Muscle of leg (tissue), 11 donors: ENCODE results near the gene PSMC6. TPM values are rescaled to one million over a fixed set of nuclear protein-coding genes. Genes with fewer than 3 reads are reported as not detected.
"Not testable (repeated sequence)": the region's sequence is repeated elsewhere in the genome, so short reads cannot be mapped to it uniquely, and the experiment has no call there.

Source experiments
- DNase-seq: peaks from one replicate; pipeline ENCODE4 v3.0.0; 2013
- H3K27ac ChIP-seq: one replicate; pipeline ENCODE4 v1.5.1; 2013; ENCODE audit warnings: mild to moderate bottlenecking, low read length, control low read depth
- H3K27me3 ChIP-seq: one replicate; pipeline ENCODE4 v1.6.1; 2013; ENCODE audit warnings: low read length; ENCODE audit not compliant: control insufficient read depth, insufficient read depth
- H3K36me3 ChIP-seq: one replicate; pipeline ENCODE4 v1.6.1; 2013; ENCODE audit warnings: low read length; ENCODE audit not compliant: control insufficient read depth, insufficient read depth
- H3K4me1 ChIP-seq: one replicate; pipeline ENCODE4 v1.6.1; 2013; ENCODE audit warnings: low read length; ENCODE audit not compliant: control insufficient read depth, insufficient read depth
- H3K4me3 ChIP-seq: one replicate; pipeline ENCODE4 v1.5.1; 2013; ENCODE audit warnings: low read length, control low read depth
- H3K9me3 ChIP-seq: replicated peaks from 2 replicates; pipeline ENCODE4 v1.6.1; 2013; ENCODE audit warnings: low read depth, low read length; ENCODE audit not compliant: control insufficient read depth
- WGBS: methylation state at CpG from one replicate; pipeline ENCODE4 v1.1.5; 2013; ENCODE audit warnings: missing lambda C conversion rate; ENCODE audit not compliant: insufficient coverage; 5-methylcytosine and 5-hydroxymethylcytosine counted together
- polyA plus RNA-seq, 8 donors: library from polyadenylated mRNA; unstranded; fragments of 120-200 nt; gene quantifications; one replicate each; pipeline versions ENCODE4 v1.2.1 to v1.2.3, GENCODE V29; 2013; ENCODE audit warnings: inconsistent platforms in 1 of 8, low replicate concordance in 1 of 8; ENCODE audit not compliant: insufficient read length in 8 of 8, insufficient read depth in 1 of 8
- total RNA-seq: library from RNA; stranded (reverse); fragments of 120-200 nt; gene quantifications from one replicate; pipeline ENCODE4 v1.2.4, GENCODE V29; 2013

Gene PSMC6
- total and polyA plus RNA-seq, 9 donors: 81.7 to 114 (median 92.4) TPM

GRCh38 chr14:52703664-52704063 lies 3.3 kb upstream of the PSMC6 start:
- no peak overlapping the region for H3K4me3 ChIP-seq
- H3K36me3 ChIP-seq: peaks cover under 1% of the 10 kb centered on the region
- peaks cover 2% of the 10 kb centered on the region for H3K4me1 ChIP-seq
- no CpG with 5 or more reads among the region's 2 CpGs for WGBS
- DNase-seq: no peak
- H3K27me3 ChIP-seq: no peaks in the 10 kb centered on the region
- no peak overlapping the region for H3K27ac ChIP-seq
- H3K9me3 ChIP-seq: no peaks in the 10 kb centered on the region

GRCh38 chr14:52706286-52706685 lies 714 bp upstream of the PSMC6 start:
- no peak for DNase-seq
- H3K27me3 ChIP-seq: no peaks in the 10 kb centered on the region
- no CpG with 5 or more reads among the region's 5 CpGs for WGBS
- H3K4me3 ChIP-seq: peak overlapping the region; percentile 95
- no peaks in the 10 kb centered on the region for H3K9me3 ChIP-seq
- H3K36me3 ChIP-seq: peaks cover 8% of the 10 kb centered on the region
- H3K27ac ChIP-seq: peak overlapping the region; percentile 92
- H3K4me1 ChIP-seq: peaks cover 2% of the 10 kb centered on the region

GRCh38 chr14:52711666-52712065 lies 4.7 kb downstream of the PSMC6 start:
- H3K4me3 ChIP-seq: no peak overlapping the region
- no peaks in the 10 kb centered on the region for H3K27me3 ChIP-seq
- no CpG with 5 or more reads among the region's 1 CpG for WGBS
- no peaks in the 10 kb centered on the region for H3K9me3 ChIP-seq
- peaks cover 31% of the 10 kb centered on the region for H3K36me3 ChIP-seq
- no peaks in the 10 kb centered on the region for H3K4me1 ChIP-seq
- no peak overlapping the region for H3K27ac ChIP-seq
- no peak for DNase-seq

GRCh38 chr14:52716155-52716554 lies 9.2 kb downstream of the PSMC6 start:
- WGBS: 91% methylated on average over 3 of the region's 6 CpGs
- no peak for DNase-seq
- peaks cover 33% of the 10 kb centered on the region for H3K36me3 ChIP-seq
- H3K27me3 ChIP-seq: no peaks in the 10 kb centered on the region
- H3K4me3 ChIP-seq: no peak overlapping the region
- no peak overlapping the region for H3K27ac ChIP-seq
- no peaks in the 10 kb centered on the region for H3K9me3 ChIP-seq
- H3K4me1 ChIP-seq: no peaks in the 10 kb centered on the region

GRCh38 chr14:52723514-52724359 lies 16.7 kb downstream of the PSMC6 start:
- DNase-seq: no peak
- no peaks in the 10 kb centered on the region for H3K4me1 ChIP-seq
- no peaks in the 10 kb centered on the region for H3K27me3 ChIP-seq
- no peak overlapping the region for H3K4me3 ChIP-seq
- H3K27ac ChIP-seq: no peak overlapping the region
- H3K36me3 ChIP-seq: peaks cover 34% of the 10 kb centered on the region
- H3K9me3 ChIP-seq: no peaks in the 10 kb centered on the region
- 100% methylated on average over 3 of the region's 4 CpGs for WGBS

GRCh38 chr14:52724360-52724644 lies 17.3 kb downstream of the PSMC6 start:
- Histone ChIP-seq H3K4me3 (no peak overlapping the region), H3K36me3 (peaks cover 34% of the 10 kb centered on the region), H3K27me3 (no peaks in the 10 kb centered on the region), H3K4me1 (no peaks in the 10 kb centered on the region), H3K27ac (no peak overlapping the region), H3K9me3 (no peaks in the 10 kb centered on the region)
- no peak for DNase-seq

GRCh38 chr14:52727509-52727908 lies 20.5 kb downstream of the PSMC6 start:
- whole genome bisulfite sequencing: no CpG with 5 or more reads among the region's 2 CpGs
- not testable (repeated sequence) for H3K9me3 ChIP-seq, DNase-seq, H3K27me3 ChIP-seq, H3K4me3 ChIP-seq, H3K27ac ChIP-seq, H3K4me1 ChIP-seq
- peaks cover 21% of the 10 kb centered on the region for H3K36me3 ChIP-seq

GRCh38 chr14:52729035-52729434 lies 22.0 kb downstream of the PSMC6 start:
- not testable (repeated sequence) for H3K4me3 ChIP-seq, H3K9me3 ChIP-seq, DNase-seq, H3K27ac ChIP-seq, H3K4me1 ChIP-seq, H3K27me3 ChIP-seq
- 82% methylated on average over 12 of the region's 15 CpGs for WGBS
- H3K36me3 ChIP-seq: peaks cover 27% of the 10 kb centered on the region

- Histone ChIP-seq H3K36me3 (peaks cover 27% of the 10 kb centered on the region), H3K27ac (peak overlapping the region; percentile 85), H3K4me1 (peaks cover 2% of the 10 kb centered on the region), H3K4me3 (peak overlapping the region; percentile 33), H3K9me3 (no peaks in the 10 kb centered on the region), H3K27me3 (no peaks in the 10 kb centered on the region)
- WGBS: 0% methylated on average over 1 of the region's 8 CpGs
- no peak for DNase-seq
These were observed 22.6 kb downstream of the PSMC6 start for GRCh38 chr14:52729585-52729924.

- Histone ChIP-seq H3K27ac (peak within 1 kb of the TSS; percentile 87), H3K4me1 (peaks cover 2% of the 10 kb centered on the region), H3K9me3 (no peaks in the 10 kb centered on the region), H3K4me3 (peak within 1 kb of the TSS; percentile 63), H3K27me3 (no peaks in the 10 kb centered on the region), H3K36me3 (peaks cover 24% of the 10 kb centered on the region)
- WGBS: under 1% methylated on average over 63 of the region's 72 CpGs
- DNase-seq: peak; percentile 99
These were observed 23.1 kb downstream of the PSMC6 start, which contains the start of gene STYX for GRCh38 chr14:52729925-52730708. STYX (plus strand) TSS chr14:52730166; CDS start chr14:52730475, 309 bp downstream.
